ENCODE measurements around the gene MAPK8.
"Not testable (repeated sequence)": the region's sequence is repeated elsewhere in the genome, so short reads cannot be mapped to it uniquely, and the experiment has no call there.

The MAPK8 gene

GRCh38 chr10:48418189-48418788 lies 111.8 kb downstream of the MAPK8 start:
- DNase-seq (ENCODE audit: low spot score), result no peak

DNA sequence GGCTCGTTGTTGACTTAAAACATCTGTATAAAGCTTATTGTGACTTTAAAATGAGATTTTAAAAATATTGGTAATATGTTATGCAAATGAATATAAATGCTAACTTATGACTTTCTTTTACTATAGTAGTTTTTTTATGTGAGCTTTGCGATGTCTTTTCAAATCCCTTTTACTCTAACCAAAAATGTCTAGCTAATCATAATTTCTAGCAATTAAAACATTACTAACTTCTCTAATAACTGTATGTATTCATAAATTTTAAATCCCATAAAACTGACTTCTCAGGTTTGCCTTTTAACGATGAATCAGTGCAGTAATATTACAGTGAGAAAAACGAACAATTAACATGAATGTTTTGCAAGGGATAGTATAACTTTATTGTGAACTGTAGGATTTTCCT lies 113.2 kb downstream of the MAPK8 start:
- DNase-seq (ENCODE audit: low spot score), result no peak

- DNase-seq (ENCODE audit: low spot score), result not testable (repeated sequence)
Observed at GRCh38 chr10:48421862-48422261, 115.4 kb downstream of the MAPK8 start.

DNA sequence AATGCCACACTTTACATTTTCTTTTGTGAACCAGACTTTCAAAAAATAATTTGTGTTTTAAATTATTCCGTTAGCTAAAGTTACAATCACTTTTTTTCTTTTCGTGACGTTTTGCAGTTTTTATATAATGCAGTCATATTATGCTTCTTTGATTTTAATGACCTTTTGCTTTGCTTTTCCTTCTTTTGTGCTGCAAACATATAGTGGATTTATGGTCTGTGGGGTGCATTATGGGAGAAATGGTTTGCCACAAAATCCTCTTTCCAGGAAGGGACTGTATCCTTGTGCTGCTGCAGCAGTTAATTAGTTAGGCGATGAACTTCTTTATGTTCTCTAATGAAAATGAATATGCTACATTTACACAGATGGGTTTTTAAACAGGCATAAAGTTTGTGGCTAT lies 117.4 kb downstream of the MAPK8 start:
- DNase-seq (ENCODE audit: low spot score), result no peak

DNA sequence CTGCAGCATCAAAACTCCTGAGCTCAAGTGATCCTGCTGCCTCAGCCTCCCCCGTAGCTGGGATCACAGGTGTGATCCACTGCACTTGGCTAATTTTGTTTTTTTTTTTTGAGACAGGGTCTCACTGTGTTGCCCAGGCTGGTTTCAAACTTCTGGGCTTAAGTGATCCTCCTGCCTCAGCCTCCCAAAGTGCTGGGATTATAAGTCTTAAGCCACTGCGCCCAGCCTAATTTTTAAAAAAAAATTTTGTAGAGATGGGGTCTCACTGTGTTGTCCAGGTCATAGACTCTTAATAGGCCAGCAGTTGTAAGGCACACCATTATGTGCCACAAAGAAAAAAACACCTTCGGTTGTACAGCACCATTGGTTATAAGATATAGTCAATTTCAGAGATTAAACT lies 122.4 kb downstream of the MAPK8 start:
- DNase-seq (ENCODE audit: low spot score), result no peak

GRCh38 chr10:48429309-48429708 lies 122.8 kb downstream of the MAPK8 start:
- no peak for DNase-seq (ENCODE audit: low spot score)

DNA sequence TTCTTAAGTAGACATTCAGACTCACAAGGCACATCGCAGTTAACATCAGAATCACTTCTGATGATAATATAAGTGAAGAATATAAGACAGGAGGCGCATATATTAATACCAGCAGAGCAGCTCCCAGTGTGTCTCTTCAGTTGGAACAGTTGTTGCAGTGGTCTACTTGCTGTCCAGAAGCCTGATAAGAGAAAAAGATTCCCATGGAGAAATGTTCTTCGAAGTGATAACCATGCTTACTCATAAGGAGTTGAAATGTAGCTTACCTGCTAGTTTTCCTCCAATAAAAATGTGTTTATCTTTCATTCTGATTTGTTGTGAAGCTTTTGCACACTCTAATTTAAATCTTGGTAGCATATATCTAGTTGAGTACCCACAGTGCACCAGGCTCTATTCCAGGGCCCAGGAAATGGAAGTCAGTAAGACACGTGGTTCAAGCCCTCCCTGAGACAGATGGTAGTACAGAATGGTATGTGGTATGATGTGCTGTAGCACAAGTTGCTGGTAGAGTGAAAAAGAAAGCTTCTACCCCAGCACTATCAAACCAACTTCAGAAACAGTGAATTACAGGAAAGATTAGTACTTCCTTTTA lies 124.0 kb downstream of the MAPK8 start:
- no peak for DNase-seq (ENCODE audit: low spot score)

DNA sequence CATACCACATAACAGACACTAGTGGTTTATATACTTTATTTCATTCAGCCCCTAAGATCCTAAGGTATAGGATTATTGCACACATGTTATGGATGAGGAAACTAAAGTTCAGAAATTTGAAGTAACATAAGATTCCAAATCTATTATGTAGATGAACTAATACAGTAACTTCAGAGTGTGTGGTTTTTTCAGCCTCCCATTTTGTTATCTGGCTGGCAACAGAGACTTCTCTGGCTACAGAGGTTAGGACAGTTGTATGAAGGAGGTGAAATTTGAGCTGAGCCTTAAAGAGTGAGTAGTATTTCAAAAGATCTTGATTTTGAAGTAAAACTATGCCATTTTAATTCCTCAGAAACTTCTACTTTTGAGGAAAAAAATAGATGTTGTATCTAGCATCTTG lies 125.4 kb downstream of the MAPK8 start:
- no peak for DNase-seq (ENCODE audit: low spot score)

- DNase-seq (ENCODE audit: low spot score), result no peak
Observed at GRCh38 chr10:48437546-48437945, 131.1 kb downstream of the MAPK8 start.

GRCh38 chr10:48439031-48439430 lies 132.6 kb downstream of the MAPK8 start:
- DNase-seq (ENCODE audit: low spot score), result no peak

- DNase-seq (ENCODE audit: low spot score), result no peak
Observed at GRCh38 chr10:48439581-48440041, 133.1 kb downstream of the MAPK8 start.

DNA sequence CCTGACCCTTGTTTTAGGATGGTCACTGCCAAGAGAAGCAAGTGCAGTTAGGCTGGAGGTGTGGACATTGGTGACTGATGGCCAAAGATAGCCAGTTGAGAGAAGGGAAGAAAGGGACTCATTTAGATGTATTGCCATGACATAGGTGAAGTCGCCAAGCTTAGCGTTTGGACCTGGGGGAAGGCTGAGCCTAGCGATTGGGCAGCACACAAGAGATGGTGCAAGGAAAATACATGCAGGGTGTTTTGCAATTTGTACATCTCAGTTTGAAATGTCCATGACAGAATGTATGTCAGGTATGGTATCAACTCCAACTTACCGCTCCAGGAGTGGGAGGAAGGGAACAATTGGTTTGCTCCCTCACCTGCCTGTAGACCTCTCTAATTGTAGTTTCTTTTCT lies 134.3 kb downstream of the MAPK8 start:
- DNase-seq (ENCODE audit: low spot score), result no peak

DNA sequence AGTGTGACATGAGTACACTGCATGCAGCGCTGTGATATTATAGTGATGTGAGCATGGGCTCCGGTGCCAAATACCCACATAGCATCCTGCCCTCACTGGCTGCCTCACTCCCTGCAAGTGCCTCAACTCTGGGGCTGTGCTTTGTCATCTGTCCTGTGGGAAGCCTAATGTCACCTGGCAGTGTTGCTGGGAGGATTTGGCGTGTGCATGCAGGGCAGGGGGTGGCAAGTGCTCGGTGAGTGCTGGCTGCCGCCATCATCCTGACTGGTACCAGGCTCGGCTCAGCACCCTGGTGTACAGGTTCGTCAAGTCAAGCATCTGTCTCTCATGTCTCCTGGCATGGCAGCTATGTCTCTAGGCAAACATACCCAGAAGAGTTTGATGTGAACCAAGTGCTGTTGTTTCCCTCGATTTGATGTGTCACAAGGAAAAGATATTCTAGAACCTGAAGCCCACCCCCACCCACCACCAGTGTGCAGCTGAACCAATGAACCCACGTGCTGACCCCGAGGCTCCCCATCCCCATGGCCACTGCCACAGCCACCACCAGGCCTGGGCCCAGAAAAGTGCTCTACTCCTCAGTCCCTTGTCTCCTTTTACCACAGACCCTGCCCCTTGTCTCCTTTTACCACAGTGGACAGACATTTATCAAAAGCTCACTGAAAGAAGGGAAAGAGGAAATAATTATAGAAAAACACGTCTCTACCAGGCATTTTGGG lies 135.8 kb downstream of the MAPK8 start:
- no peak for DNase-seq (ENCODE audit: low spot score)

- DNase-seq (ENCODE audit: low spot score), result no peak
Observed at GRCh38 chr10:48442809-48443177, 136.3 kb downstream of the MAPK8 start.

DNA sequence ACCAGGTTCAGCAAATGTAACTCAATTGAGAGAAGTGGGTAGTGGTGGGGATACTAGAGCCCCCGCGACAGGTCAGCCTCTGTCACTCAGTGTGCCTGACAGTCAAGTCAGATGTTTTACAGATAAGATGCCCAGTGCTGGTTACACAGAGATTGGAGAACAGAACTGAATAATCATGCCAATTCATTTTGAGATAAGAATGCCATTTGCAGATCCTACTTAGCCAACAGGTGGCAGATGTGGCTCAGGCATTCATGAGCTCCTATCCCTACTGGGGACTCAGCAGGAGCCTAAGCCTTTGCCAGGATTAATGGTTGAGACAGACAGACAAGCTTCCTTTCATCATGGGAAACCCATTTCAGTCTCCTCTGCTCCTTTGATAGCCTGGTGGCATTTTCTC lies 137.8 kb downstream of the MAPK8 start:
- DNase-seq (ENCODE audit: low spot score), result no peak

DNA sequence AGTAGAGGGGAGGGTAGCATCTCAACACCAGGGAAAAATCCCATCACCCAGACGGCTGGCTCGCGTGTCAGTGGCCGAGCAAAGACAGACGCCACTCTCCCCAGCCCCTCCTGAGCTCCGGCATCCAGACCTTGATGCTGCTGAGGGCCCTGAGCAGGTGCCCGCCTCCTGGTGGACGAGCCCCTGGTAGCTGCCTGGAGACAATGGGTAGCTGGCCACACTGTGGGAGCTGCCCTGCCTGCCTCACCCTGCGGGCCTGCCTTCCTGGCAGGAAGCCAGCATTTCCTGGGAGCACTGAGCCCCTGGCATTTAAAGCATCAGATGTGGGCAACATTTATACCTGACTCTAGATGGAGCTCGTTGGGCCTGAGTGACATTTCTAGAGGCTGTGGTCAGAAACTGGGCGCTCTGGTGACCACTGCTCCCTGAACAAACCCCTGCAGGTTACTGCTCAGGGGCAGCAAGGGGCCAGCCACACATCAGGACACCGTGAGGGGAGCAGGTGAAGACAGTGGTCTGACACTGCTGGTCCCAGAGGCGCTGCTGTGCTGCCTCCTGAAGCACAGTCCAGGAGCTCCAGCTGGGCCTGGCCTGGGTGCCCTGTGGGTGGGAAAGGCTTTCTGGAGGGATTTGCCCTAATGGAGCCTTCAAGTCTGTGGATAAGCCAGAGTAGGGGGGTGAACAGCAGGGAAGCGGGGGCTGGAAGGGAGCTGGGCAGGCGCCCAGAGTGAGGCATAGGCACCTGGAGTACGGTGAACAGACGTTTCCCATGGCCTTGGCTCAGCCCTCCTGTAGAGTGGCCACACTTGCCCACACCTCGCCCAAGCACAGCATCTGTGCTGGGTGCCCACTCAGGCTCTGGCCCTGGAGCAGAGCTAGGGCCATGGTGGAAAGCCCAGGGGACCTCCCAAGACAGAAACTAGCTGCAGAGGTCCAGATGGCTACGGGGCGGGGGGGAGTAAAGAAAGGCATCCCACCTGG lies 138.7 kb downstream of the MAPK8 start:
- no peak for DNase-seq (ENCODE audit: low spot score)

- no peak for DNase-seq (ENCODE audit: low spot score)
Observed at GRCh38 chr10:48445932-48446331, 139.5 kb downstream of the MAPK8 start.

DNA sequence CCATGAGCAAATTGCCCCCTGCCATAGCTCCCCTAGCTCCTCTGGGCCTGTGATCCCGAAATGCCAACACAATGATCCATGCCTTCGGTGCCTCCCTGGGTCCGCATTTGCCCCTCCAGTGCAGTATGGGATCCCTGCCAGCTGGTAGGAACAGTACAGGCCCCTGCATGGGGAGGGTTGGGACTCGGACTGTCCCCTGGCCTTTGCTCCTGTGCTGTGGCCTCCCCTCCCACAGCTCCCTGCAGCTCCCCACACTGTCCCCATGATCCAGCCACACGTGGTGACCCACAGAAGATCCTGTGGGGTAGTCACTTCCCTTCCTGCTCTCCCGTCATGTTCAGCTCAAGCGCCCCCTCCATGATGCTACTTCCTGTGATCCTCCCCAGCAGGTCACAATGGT lies 140.3 kb downstream of the MAPK8 start:
- no peak for DNase-seq (ENCODE audit: low spot score)

- no peak for DNase-seq (ENCODE audit: low spot score)
Observed at GRCh38 chr10:48447356-48448215, 141.1 kb downstream of the MAPK8 start.

- DNase-seq (ENCODE audit: low spot score), result no peak
Observed at GRCh38 chr10:48448796-48449195, 142.3 kb downstream of the MAPK8 start.

DNA sequence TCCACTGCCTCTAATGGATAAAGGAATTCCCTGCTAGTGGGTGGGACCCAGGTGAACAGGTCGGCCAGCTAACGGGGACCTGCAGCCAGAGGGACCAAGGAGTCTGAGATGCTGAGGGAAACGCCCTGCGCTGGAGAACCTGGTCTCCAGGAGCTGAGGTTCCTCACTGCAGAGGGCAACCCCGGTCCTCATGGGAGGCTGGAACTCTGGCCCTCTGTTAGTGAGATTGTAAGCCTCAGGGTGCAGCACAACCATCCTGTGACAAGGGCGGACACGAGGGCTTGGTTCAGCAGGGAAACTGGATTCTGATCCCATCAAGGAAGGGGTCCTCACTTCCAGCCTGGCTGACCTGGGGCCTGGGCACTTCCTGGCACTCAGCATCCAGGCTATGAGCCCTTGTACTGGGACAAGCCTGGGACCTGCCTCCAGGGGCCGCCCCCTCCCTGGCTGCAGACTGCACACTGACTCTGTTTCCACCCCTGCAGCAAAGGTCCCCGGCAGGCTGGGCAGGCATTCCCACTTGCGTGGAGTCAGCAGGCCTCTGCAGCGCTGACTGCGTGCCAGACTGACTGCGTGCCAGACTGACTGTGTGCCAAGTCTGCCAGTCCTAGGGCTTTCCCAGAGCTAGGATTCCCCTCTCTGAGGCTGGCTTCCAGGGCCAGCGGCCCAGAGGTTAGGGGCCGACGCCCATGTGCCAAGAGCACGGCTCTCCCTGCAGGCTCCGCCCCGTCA lies 143.2 kb downstream of the MAPK8 start:
- no peak for DNase-seq (ENCODE audit: low spot score)

Measured in HuH-7.5 (cell line).